Measurements from ENCODE around the gene OCIAD1. TPM values are rescaled to one million over a fixed set of nuclear protein-coding genes. Genes with fewer than 3 reads are reported as not detected.
A peak's percentile ranks its signal among the peaks of the same experiment; 100 is the strongest.
"Not testable (repeated sequence)": the region's sequence is repeated elsewhere in the genome, so short reads cannot be mapped to it uniquely, and the experiment has no call there.

Gene OCIAD1
- total RNA-seq, 2 experiments from 2014 or later = 93.6 to 120 TPM

- Mint-ChIP-seq H3K27me3 (peaks cover 11% of the 10 kb centered on the region), H3K4me3 (no peak overlapping the region), H3K9me3 (no peaks in the 10 kb centered on the region), H3K36me3 (ENCODE audit: low read depth) (no peaks in the 10 kb centered on the region), H3K4me1 (no peaks in the 10 kb centered on the region), H3K27ac (no peak overlapping the region)
- DNase-seq = no peak
- CTCF ChIA-PET = interaction anchor here (0.6 to 1.7 kb wide), 2 partner anchors 27 to 29 kb away, joined by 3 read pairs; no protein-coding TSS in a partner anchor
- POLR2A ChIA-PET = no interaction called here
These were observed 31.7 kb upstream of the OCIAD1 start for GRCh38 chr4:48799157-48799556.

- H3K36me3 Mint-ChIP-seq (ENCODE audit: low read depth); H3K9me3 Mint-ChIP-seq; H3K27ac Mint-ChIP-seq; DNase-seq; H3K4me3 Mint-ChIP-seq; H3K4me1 Mint-ChIP-seq; POLR2A ChIA-PET: not testable (repeated sequence)
- CTCF ChIA-PET = interaction anchor here (0.6 to 1.7 kb wide), 2 partner anchors 28 to 525 kb away, joined by 3 to 4 read pairs; no protein-coding TSS in a partner anchor
- H3K27me3 Mint-ChIP-seq = peaks cover 11% of the 10 kb centered on the region
These were observed 30.7 kb upstream of the OCIAD1 start for GRCh38 chr4:48800155-48800554.

- no peak for DNase-seq
- peaks cover 10% of the 10 kb centered on the region for H3K27me3 Mint-ChIP-seq
- ChIA-PET POLR2A (no interaction called here), CTCF (no interaction called here)
- H3K27ac Mint-ChIP-seq = no peak overlapping the region
- H3K4me1 Mint-ChIP-seq = no peaks in the 10 kb centered on the region
- no peaks in the 10 kb centered on the region for H3K36me3 Mint-ChIP-seq (ENCODE audit: low read depth)
- no peaks in the 10 kb centered on the region for H3K9me3 Mint-ChIP-seq
- no peak overlapping the region for H3K4me3 Mint-ChIP-seq
These were observed 29.7 kb upstream of the OCIAD1 start for GRCh38 chr4:48801016-48801715.

- ChIA-PET POLR2A (no interaction called here), CTCF (no interaction called here)
- no peaks in the 10 kb centered on the region for H3K36me3 Mint-ChIP-seq (ENCODE audit: low read depth)
- H3K4me1 Mint-ChIP-seq = peaks cover 5% of the 10 kb centered on the region
- no peaks in the 10 kb centered on the region for H3K27me3 Mint-ChIP-seq
- no peak overlapping the region for H3K27ac Mint-ChIP-seq
- H3K9me3 Mint-ChIP-seq = no peaks in the 10 kb centered on the region
- no peak overlapping the region for H3K4me3 Mint-ChIP-seq
- no peak for DNase-seq
These were observed 26.1 kb upstream of the OCIAD1 start for GRCh38 chr4:48804584-48805301.

GRCh38 chr4:48812866-48813265, 18.0 kb upstream of the OCIAD1 start:
- ChIA-PET CTCF (interaction anchor here (0.9 kb wide), 1 partner anchor 145 kb away, joined by 3 read pairs; no protein-coding TSS in a partner anchor), POLR2A (no interaction called here)
- Mint-ChIP-seq H3K36me3 (ENCODE audit: low read depth) (no peaks in the 10 kb centered on the region), H3K4me3 (no peak overlapping the region), H3K27me3 (peaks cover 2% of the 10 kb centered on the region), H3K4me1 (peaks cover 14% of the 10 kb centered on the region), H3K27ac (no peak overlapping the region), H3K9me3 (no peaks in the 10 kb centered on the region)
- DNase-seq = no peak

- Mint-ChIP-seq H3K27me3 (peaks cover 4% of the 10 kb centered on the region), H3K27ac (no peak overlapping the region), H3K9me3 (no peaks in the 10 kb centered on the region), H3K4me1 (peaks cover 9% of the 10 kb centered on the region), H3K36me3 (ENCODE audit: low read depth) (no peaks in the 10 kb centered on the region), H3K4me3 (no peak overlapping the region)
- ChIA-PET CTCF (interaction anchor here (0.6 to 1.3 kb wide), 4 partner anchors 8 to 266 kb away, joined by 3 to 6 read pairs (median 4); no protein-coding TSS in a partner anchor), POLR2A (no interaction called here)
- no peak for DNase-seq
These were observed 16.9 kb upstream of the OCIAD1 start for GRCh38 chr4:48813964-48814363.

- no peaks in the 10 kb centered on the region for H3K36me3 Mint-ChIP-seq (ENCODE audit: low read depth)
- POLR2A ChIA-PET = no interaction called here
- H3K4me1 Mint-ChIP-seq = peaks cover 9% of the 10 kb centered on the region
- peak overlapping the region; percentile 26 for H3K27ac Mint-ChIP-seq
- no peak overlapping the region for H3K4me3 Mint-ChIP-seq
- CTCF ChIA-PET = interaction anchor here (1.0 to 1.1 kb wide), 2 partner anchors 24 to 44 kb away, joined by 3 to 4 read pairs; no protein-coding TSS in a partner anchor
- peak; percentile 43 for DNase-seq
- H3K27me3 Mint-ChIP-seq = peaks cover 13% of the 10 kb centered on the region
- no peaks in the 10 kb centered on the region for H3K9me3 Mint-ChIP-seq
These were observed 15.4 kb upstream of the OCIAD1 start for GRCh38 chr4:48815483-48815882.

GRCh38 chr4:48816297-48816696, 14.6 kb upstream of the OCIAD1 start:
- DNase-seq; H3K36me3 Mint-ChIP-seq (ENCODE audit: low read depth); H3K4me3 Mint-ChIP-seq; H3K9me3 Mint-ChIP-seq; H3K4me1 Mint-ChIP-seq; H3K27ac Mint-ChIP-seq; CTCF ChIA-PET; POLR2A ChIA-PET: not testable (repeated sequence)
- H3K27me3 Mint-ChIP-seq = peaks cover 13% of the 10 kb centered on the region

- POLR2A ChIA-PET = no interaction called here
- Mint-ChIP-seq H3K9me3 (peaks cover 2% of the 10 kb centered on the region), H3K27ac (no peak overlapping the region), H3K27me3 (peaks cover 19% of the 10 kb centered on the region), H3K36me3 (ENCODE audit: low read depth) (no peaks in the 10 kb centered on the region), H3K4me3 (no peak overlapping the region), H3K4me1 (peaks cover 9% of the 10 kb centered on the region)
- no peak for DNase-seq
- CTCF ChIA-PET = no interaction called here
These were observed 13.9 kb upstream of the OCIAD1 start for GRCh38 chr4:48816971-48817370.

GRCh38 chr4:48821431-48821830, 9.5 kb upstream of the OCIAD1 start:
- H3K4me3 Mint-ChIP-seq; H3K9me3 Mint-ChIP-seq; H3K4me1 Mint-ChIP-seq; POLR2A ChIA-PET; H3K36me3 Mint-ChIP-seq (ENCODE audit: low read depth); H3K27ac Mint-ChIP-seq; DNase-seq: not testable (repeated sequence)
- CTCF ChIA-PET = interaction anchor here (0.7 to 1.4 kb wide), 2 partner anchors 8 to 21 kb away, joined by 3 to 4 read pairs; no protein-coding TSS in a partner anchor
- H3K27me3 Mint-ChIP-seq = peaks cover 23% of the 10 kb centered on the region

GRCh38 chr4:48827622-48828021, 3.3 kb upstream of the OCIAD1 start:
- ChIA-PET POLR2A (no interaction called here), CTCF (interaction anchor here (1.4 kb wide), 1 partner anchor 28 kb away, joined by 3 read pairs; no protein-coding TSS in a partner anchor)
- DNase-seq = no peak
- Mint-ChIP-seq H3K4me3 (no peak overlapping the region), H3K27ac (no peak overlapping the region), H3K36me3 (ENCODE audit: low read depth) (peaks cover 6% of the 10 kb centered on the region), H3K27me3 (no peaks in the 10 kb centered on the region), H3K4me1 (peaks cover 20% of the 10 kb centered on the region), H3K9me3 (peaks cover 6% of the 10 kb centered on the region)

- no peak for DNase-seq
- CTCF ChIA-PET = no interaction called here
- H3K27ac Mint-ChIP-seq = peak overlapping the region; percentile 100
- peaks cover 27% of the 10 kb centered on the region for H3K36me3 Mint-ChIP-seq (ENCODE audit: low read depth)
- H3K4me3 Mint-ChIP-seq = peak overlapping the region; percentile 98
- peaks cover 6% of the 10 kb centered on the region for H3K9me3 Mint-ChIP-seq
- H3K4me1 Mint-ChIP-seq = peaks cover 31% of the 10 kb centered on the region
- no peaks in the 10 kb centered on the region for H3K27me3 Mint-ChIP-seq
- POLR2A ChIA-PET = no interaction called here
These were observed 693 bp downstream of the OCIAD1 start for GRCh38 chr4:48831532-48832030.

GRCh38 chr4:48832571-48832970, 1.7 kb downstream of the OCIAD1 start:
- H3K4me1 Mint-ChIP-seq = peaks cover 31% of the 10 kb centered on the region
- peaks cover 28% of the 10 kb centered on the region for H3K36me3 Mint-ChIP-seq (ENCODE audit: low read depth)
- peak overlapping the region; percentile 98 for H3K4me3 Mint-ChIP-seq
- CTCF ChIA-PET = no interaction called here
- no peaks in the 10 kb centered on the region for H3K27me3 Mint-ChIP-seq
- H3K9me3 Mint-ChIP-seq = peaks cover 6% of the 10 kb centered on the region
- H3K27ac Mint-ChIP-seq = peak overlapping the region; percentile 66
- POLR2A ChIA-PET = no interaction called here
- DNase-seq = no peak
